Activated T-cell treated with anti-CD3 and anti-CD28 coated beads, Interleukin-2, amount 50 U/mL, for 48 hours (primary cell): ENCODE data around the gene TMEM190.
A peak's percentile ranks its signal among the peaks of the same experiment; 100 is the strongest.
"Not testable (repeated sequence)": the region's sequence is repeated elsewhere in the genome, so short reads cannot be mapped to it uniquely, and the experiment has no call there.

Experiments used
- DNase-seq, 2 experiments: peaks; one replicate each; pipeline ENCODE4 v3.0.0-alpha.2; 2020

The TMEM190 gene

GRCh38 chr19:55376241-55376933, at the start of gene TMEM190:
Gene TMEM190 (plus strand): TSS chr19:55376826. CDS start chr19:55376854, 28 bp downstream.
- no peak for DNase-seq

GRCh38 chr19:55328774-55329318, 47.8 kb upstream of the TMEM190 start:
- DNase-seq = not testable (repeated sequence)

DNA sequence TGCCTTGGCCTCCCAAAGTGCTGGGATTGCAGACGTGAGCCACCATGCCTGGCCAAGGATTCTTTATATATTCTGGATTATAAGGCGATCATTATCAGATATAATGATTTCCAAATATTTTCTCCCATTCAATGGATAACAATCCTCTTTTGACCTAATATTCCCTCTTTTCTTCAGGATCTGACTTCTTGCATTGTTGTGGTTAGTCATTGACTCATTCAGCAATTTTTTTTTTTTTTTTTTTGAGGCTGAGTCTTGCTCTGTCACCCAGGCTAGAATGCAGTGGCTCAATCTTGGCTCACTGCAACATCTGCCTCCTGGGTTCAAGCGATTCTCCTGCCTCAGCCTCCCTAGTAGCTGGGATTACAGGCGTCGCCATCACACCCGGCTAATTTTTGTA, 46.8 kb upstream of the TMEM190 start:
- not testable (repeated sequence) for DNase-seq

DNA sequence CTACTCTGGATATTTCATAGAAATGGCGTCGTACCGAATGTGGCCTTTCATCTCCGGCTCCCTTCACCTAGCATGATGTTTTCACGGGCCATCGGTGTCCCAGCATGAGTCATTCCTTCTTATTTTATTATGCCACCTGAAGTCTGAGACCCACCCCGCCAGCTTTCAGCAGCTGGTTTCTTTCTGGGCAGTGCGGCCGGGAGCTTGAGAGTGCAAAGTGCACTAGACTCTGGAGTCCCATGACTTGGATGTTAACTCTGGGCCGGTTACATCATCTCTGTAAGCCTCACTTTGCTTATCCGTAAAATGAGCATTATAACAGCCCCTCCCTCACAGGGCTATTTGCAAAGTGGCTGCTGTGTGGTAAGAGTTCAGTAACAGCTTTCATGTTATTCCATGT, 42.8 kb upstream of the TMEM190 start:
- DNase-seq = no peak

DNA sequence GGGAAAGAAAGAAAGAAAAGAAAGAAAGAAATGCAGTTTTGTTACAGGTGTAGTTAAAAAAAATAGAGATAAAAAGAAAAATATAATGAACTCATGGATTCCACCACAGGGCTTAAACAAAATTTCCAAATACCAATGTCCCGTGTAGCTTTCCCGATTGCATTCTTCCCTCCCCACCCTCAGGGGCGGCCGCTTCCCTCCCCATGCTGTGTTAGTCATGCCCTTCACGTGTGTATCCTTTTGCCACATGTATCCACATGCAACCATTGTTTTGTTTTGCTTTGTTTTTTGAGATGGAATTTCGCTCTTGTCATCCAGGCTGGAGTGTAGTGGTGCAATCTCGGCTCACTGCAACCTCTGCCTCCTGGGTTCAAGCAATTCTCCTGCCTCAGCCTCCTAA, 40.5 kb upstream of the TMEM190 start:
- DNase-seq = no peak

- DNase-seq = peak; percentile 100
Observed at GRCh38 chr19:55339105-55339888, 37.3 kb upstream of the TMEM190 start, which contains the start of gene KMT5C. Gene KMT5C (plus strand): TSS chr19:55339876. CDS start chr19:55341937, 2,061 bp downstream.

DNA sequence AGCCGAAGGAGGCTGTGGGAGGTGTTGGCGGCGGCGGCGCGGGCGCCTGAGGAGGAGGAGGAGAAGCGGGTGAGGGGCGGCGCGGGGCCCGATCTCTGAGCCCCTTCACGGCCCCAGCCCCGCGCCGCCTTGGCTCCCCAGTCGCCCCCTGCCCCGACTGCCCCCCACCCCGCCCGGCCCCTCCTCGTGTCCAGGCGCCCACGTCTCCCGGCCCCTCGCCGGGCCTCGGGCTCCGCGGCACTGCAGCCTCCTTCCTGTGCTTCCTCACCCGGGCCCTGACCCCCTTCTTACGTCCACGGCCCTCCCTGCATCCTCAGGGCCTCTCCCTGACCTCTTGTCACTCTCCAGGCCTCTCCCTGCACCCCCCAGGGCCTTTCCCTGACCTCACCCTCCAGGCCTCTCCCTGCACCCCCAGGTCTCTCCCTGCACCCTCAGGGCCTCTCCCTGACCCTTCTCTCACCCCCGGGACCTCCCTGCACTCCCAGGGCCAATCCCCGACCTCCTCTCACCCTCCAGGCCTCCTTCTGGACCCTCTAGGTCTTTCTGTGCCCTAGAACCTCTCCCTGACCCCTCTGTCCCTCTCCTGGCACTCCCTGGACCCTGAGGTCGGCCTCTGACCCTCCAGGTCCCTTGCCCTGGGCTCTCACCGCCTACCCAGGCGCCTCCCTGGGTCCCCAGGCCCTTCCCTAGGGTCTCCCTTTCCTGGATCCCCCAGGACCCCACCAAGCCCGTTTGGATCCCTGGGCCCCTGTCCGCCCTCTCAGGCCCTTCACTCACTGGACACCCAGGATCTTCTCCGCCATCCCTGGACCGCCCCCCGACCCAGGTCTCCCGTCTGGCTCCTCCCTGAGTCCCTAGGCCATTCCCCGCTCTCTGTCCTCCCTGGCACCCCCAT, 36.5 kb upstream of the TMEM190 start:
- DNase-seq = no peak

DNA sequence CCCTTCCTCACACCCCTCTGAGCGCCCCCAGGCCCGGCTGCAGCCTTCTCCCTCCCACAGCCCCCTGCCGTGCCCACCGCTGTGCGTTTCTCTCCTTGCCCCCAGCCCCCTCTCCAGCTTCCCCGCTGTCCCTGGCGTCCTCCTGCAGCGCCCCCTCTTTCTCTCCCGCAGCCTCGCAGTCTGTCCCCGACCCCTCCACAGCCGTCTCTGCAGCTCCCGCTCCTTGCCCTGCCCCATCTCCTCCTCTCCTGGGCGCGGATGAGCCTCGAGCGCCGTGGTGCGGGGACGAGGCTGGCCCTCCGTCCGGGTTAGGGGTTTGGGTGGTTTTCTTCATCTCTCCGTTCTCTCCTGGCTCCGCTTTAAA, 35.9 kb upstream of the TMEM190 start:
- DNase-seq = peak; percentile 45 to 54

DNA sequence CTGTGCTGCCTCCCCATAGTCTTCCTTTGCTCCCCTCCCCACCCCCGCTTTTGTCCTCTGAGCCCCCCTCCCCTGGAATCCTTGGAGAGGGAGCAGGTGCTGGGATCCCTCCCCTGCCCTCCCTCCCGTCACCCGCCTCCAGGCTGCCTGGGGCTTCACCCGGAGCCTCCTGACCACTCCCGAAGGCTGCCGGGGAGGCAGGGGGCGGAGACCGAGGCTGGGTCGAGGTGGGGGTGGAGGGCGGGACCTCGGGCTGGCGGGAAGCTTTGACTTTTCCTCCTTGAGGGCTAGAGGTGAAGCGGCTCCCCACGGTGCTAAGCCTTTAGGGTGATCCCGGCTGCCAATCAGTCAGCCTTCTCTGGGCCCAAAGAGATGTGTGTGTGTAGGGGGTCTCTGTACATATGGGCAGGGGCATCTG, 35.4 kb upstream of the TMEM190 start:
- DNase-seq = peak; percentile 82 to 85

DNA sequence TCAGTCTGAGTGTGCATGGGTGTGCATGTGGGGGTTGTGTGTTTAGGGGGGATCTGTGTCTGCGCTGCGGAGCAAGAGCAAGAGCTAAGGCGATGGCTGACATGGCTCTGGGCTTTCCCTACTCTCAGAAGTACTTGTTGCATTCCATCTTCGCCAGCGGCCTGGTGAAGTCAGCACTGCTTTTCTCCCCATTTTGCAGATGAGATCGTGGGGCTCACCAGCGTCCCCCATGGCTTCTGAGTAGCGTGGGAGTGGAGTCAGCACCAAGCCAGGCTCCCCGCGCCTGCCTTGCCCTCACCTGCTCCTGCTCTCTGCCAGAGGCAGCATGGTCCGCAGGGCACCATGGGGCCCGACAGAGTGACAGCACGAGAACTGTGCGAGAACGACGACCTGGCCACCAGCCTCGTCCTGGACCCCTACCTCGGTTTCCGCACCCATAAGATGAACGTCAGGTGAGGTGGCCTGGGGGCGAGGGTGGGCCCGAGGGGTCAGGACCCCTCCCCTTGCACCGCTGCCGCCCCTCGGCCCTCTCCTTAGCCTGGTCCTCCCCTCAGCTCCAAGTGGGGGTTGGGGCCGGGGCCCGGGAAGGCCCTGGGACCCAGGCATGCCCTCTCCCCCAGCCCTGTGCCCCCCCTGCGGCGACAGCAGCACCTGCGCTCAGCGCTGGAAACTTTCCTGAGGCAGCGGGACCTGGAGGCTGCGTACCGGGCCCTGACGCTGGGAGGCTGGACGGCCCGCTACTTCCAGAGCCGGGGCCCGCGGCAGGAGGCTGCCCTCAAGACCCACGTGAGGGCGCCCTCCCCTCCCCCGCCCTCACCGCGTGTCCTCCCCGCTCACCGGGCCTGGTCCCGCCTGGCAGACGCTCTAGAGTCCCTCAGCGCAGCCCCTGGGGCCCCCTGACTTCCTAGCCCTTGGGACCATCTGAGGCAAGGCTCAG, 34.8 kb upstream of the TMEM190 start:
- DNase-seq = no peak

- DNase-seq = no peak
Observed at GRCh38 chr19:55344444-55344843, 32.2 kb upstream of the TMEM190 start.

- no peak for DNase-seq
Observed at GRCh38 chr19:55345101-55345817, 31.4 kb upstream of the TMEM190 start.

DNA sequence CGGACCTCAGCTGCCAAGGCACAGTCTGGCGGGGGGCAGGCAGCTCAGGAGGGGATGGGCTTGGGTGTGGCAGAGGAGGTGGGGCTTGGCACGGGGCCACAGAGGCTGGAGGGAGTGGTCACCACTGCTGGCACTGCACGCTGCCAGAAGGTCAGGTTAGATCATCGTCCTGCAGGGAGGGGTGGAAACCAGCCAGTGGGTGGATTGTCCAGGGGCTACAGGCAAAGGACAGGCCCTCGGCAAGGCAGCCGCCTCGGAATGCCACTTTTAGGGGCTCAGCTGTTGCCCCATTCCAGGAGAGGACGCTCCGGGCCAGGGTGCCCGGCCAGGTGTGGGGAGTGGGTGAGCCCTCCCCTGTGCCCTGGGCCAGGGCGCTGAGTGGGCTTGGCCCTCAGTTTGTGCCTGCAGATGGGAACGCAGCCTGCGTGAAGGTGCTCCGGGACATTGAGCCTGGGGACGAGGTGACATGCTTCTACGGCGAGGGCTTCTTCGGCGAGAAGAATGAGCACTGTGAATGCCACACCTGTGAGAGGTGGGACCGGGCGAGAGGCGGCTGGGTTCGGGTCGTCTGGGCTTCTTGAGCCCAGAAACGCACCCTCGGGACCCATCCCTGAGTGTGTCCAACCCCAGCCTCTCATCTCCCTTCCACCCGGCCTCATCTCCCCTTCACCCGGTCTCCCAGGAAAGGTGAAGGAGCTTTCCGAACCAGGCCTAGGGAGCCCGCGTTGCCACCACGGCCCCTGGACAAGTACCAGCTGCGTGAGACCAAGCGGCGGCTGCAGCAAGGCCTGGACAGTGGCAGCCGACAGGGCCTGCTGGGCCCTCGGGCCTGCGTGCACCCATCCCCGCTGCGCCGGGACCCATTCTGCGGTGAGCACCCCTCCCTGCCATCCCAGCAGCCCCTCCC, 30.6 kb upstream of the TMEM190 start:
- DNase-seq = no peak

- DNase-seq = no peak
Observed at GRCh38 chr19:55346725-55347441, 29.7 kb upstream of the TMEM190 start.

DNA sequence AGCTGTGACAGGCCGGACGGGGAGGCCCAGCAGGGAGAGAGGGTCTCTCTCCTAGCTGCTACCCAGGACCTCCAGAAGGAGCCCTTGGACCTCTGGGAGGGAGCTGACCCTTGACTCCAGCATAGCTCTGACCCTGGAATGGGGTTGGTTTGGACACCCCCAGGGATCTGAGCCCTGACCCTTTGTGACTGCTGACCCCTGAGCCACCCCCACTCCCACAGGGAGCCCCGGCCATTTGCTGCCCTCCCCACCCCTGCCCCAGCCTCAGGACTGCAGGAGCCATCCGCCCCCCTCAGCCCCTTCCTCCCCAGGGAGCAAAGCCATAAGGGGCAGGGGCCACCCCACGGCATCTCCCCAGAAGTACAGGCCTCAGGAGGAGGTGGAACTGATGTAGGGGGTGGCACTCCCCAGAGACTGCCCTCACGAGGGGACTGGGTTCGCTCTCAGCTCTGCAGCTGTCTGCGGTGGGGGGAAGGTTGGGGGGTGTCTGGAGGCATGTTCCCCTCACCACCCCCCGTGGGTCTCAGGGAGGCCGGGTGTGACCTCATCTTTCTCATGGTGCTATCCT, 29.1 kb upstream of the TMEM190 start:
- no peak for DNase-seq

GRCh38 chr19:55348317-55349034, 28.1 kb upstream of the TMEM190 start:
- DNase-seq = no peak

GRCh38 chr19:55350620-55351315, 25.9 kb upstream of the TMEM190 start:
- DNase-seq = no peak

GRCh38 chr19:55352040-55352439, 24.6 kb upstream of the TMEM190 start:
- DNase-seq = no peak
